Measurements from ENCODE around the gene MDM2. TPM values are rescaled to one million over a fixed set of nuclear protein-coding genes. Genes with fewer than 3 reads are reported as not detected.

Gene MDM2
- total and polyA plus RNA-seq, 2 donors (not counting 1 experiment from before 2014, with no cell fraction given), result 46.6 to 240 TPM

GRCh38 chr12:68851592-68852306 is 43.8 kb downstream of the MDM2 start:
- H3K9me3 ChIP-seq (ENCODE audit: control insufficient read depth, insufficient read depth, low read depth, low read length), result no peaks in the 10 kb centered on the region
- no peaks in the 10 kb centered on the region for H4K20me1 ChIP-seq (ENCODE audit: control insufficient read depth, extremely low read depth, insufficient read depth, low read length)
- no peaks in the 10 kb centered on the region for H3K79me2 ChIP-seq (ENCODE audit: control insufficient read depth, insufficient read depth, low read length)
- H3K4me1 ChIP-seq (ENCODE audit: control insufficient read depth, extremely low read depth, insufficient read depth, low read length), result no peaks in the 10 kb centered on the region
- no peak overlapping the region for H3K9ac ChIP-seq (ENCODE audit: insufficient read depth, low read length)
- no peak for DNase-seq (ENCODE audit: low read depth in 2 of 2)
- H2AFZ ChIP-seq (ENCODE audit: low read length), result no peak overlapping the region
- H3K27ac ChIP-seq (ENCODE audit: insufficient read depth, low read length), result no peak overlapping the region
- no peaks in the 10 kb centered on the region for H3K36me3 ChIP-seq (ENCODE audit: control insufficient read depth, insufficient read depth, low read length)
- no peak overlapping the region for H3K4me3 ChIP-seq (replicated peaks in 1 of 4; ENCODE audit: control extremely low read depth in 1 of 4, insufficient read depth in 1 of 4, low read depth in 3 of 4, low read length in 4 of 4)
- H3K4me2 ChIP-seq (ENCODE audit: extremely low read depth, insufficient read depth, low read length), result no peak overlapping the region
- no peak for TF ChIP-seq CTCF (conservative IDR thresholded peaks at IDR 0.05 in 1 of 2, IDR thresholded peaks at IDR 0.05 in 1 of 2; ENCODE audit: low read depth in 1 of 2, low read length in 2 of 2)
- no peak for TF ChIP-seq EZH2 (IDR thresholded peaks at IDR 0.05; ENCODE audit: low read length, missing control alignments)
- H3K27me3 ChIP-seq (ENCODE audit: control insufficient read depth, insufficient read depth, low read length), result no peaks in the 10 kb centered on the region

- Histone ChIP-seq H3K4me2 (ENCODE audit: extremely low read depth, insufficient read depth, low read length) (no peak overlapping the region), H3K4me1 (ENCODE audit: control insufficient read depth, extremely low read depth, insufficient read depth, low read length) (no peaks in the 10 kb centered on the region), H4K20me1 (ENCODE audit: control insufficient read depth, extremely low read depth, insufficient read depth, low read length) (no peaks in the 10 kb centered on the region), H3K9me3 (ENCODE audit: control insufficient read depth, insufficient read depth, low read depth, low read length) (no peaks in the 10 kb centered on the region), H3K27me3 (ENCODE audit: control insufficient read depth, insufficient read depth, low read length) (no peaks in the 10 kb centered on the region), H3K9ac (ENCODE audit: insufficient read depth, low read length) (no peak overlapping the region), H3K79me2 (ENCODE audit: control insufficient read depth, insufficient read depth, low read length) (no peaks in the 10 kb centered on the region), H3K27ac (ENCODE audit: insufficient read depth, low read length) (no peak overlapping the region), H2AFZ (ENCODE audit: low read length) (no peak overlapping the region), H3K36me3 (ENCODE audit: control insufficient read depth, insufficient read depth, low read length) (no peaks in the 10 kb centered on the region), H3K4me3 (replicated peaks in 1 of 4; ENCODE audit: control extremely low read depth in 1 of 4, insufficient read depth in 1 of 4, low read depth in 3 of 4, low read length in 4 of 4) (no peak overlapping the region)
- DNase-seq (ENCODE audit: low read depth in 2 of 2), result no peak
- TF ChIP-seq CTCF (conservative IDR thresholded peaks at IDR 0.05 in 1 of 2, IDR thresholded peaks at IDR 0.05 in 1 of 2; ENCODE audit: low read depth in 1 of 2, low read length in 2 of 2), result no peak
- no peak for TF ChIP-seq EZH2 (IDR thresholded peaks at IDR 0.05; ENCODE audit: low read length, missing control alignments)
Measured at GRCh38 chr12:68853396-68854077, 45.6 kb downstream of the MDM2 start.

GRCh38 chr12:68854078-68854468 is 46.1 kb downstream of the MDM2 start:
- DNase-seq (ENCODE audit: low read depth in 2 of 2), result no peak
- Histone ChIP-seq H3K9me3 (ENCODE audit: control insufficient read depth, insufficient read depth, low read depth, low read length) (no peaks in the 10 kb centered on the region), H3K9ac (ENCODE audit: insufficient read depth, low read length) (no peak overlapping the region), H3K4me2 (ENCODE audit: extremely low read depth, insufficient read depth, low read length) (no peak overlapping the region), H3K27ac (ENCODE audit: insufficient read depth, low read length) (no peak overlapping the region), H3K79me2 (ENCODE audit: control insufficient read depth, insufficient read depth, low read length) (no peaks in the 10 kb centered on the region), H4K20me1 (ENCODE audit: control insufficient read depth, extremely low read depth, insufficient read depth, low read length) (no peaks in the 10 kb centered on the region), H2AFZ (ENCODE audit: low read length) (no peak overlapping the region), H3K4me3 (replicated peaks in 1 of 4; ENCODE audit: control extremely low read depth in 1 of 4, insufficient read depth in 1 of 4, low read depth in 3 of 4, low read length in 4 of 4) (no peak overlapping the region), H3K27me3 (ENCODE audit: control insufficient read depth, insufficient read depth, low read length) (no peaks in the 10 kb centered on the region), H3K36me3 (ENCODE audit: control insufficient read depth, insufficient read depth, low read length) (no peaks in the 10 kb centered on the region), H3K4me1 (ENCODE audit: control insufficient read depth, extremely low read depth, insufficient read depth, low read length) (no peaks in the 10 kb centered on the region)
- no peak for TF ChIP-seq EZH2 (IDR thresholded peaks at IDR 0.05; ENCODE audit: low read length, missing control alignments)
- no peak for TF ChIP-seq CTCF (conservative IDR thresholded peaks at IDR 0.05 in 1 of 2, IDR thresholded peaks at IDR 0.05 in 1 of 2; ENCODE audit: low read depth in 1 of 2, low read length in 2 of 2)
